ENCODE measurements around the gene NPTXR.

NPTXR gene

GRCh38 chr22:38874529-38875222 is 30.8 kb upstream of the NPTXR start:
- no peak overlapping the region for H4K5ac ChIP-seq (ENCODE audit: low read length)
- peaks cover 2% of the 10 kb centered on the region for H3K79me2 ChIP-seq (ENCODE audit: control insufficient read depth, insufficient read depth, low read length)
- no peak overlapping the region for H2AK5ac ChIP-seq (ENCODE audit: low read length)
- H4K8ac ChIP-seq (ENCODE audit: low read depth, low read length): no peak overlapping the region
- no peak overlapping the region for H2BK120ac ChIP-seq (ENCODE audit: low read depth, low read length)
- no peak overlapping the region for H2BK5ac ChIP-seq (ENCODE audit: low read length)
- H2BK15ac ChIP-seq (replicated peaks; ENCODE audit: low read depth): no peak overlapping the region
- no peak for DNase-seq
- WGBS (ENCODE audit: extremely low coverage, insufficient coverage, low lambda C conversion rate): no CpG with 5 or more reads among the region's 13 CpGs
- H3K36me3 ChIP-seq (ENCODE audit: control insufficient read depth, insufficient read depth, low read length): no peaks in the 10 kb centered on the region
- H3K4me2 ChIP-seq (ENCODE audit: low read length): no peak overlapping the region
- peaks cover 6% of the 10 kb centered on the region for H3K79me1 ChIP-seq (ENCODE audit: low read length)
- no peak overlapping the region for H3K4ac ChIP-seq (ENCODE audit: low read depth, low read length)
- no peak overlapping the region for H3K56ac ChIP-seq (ENCODE audit: low read length)
- no peak overlapping the region for H3K27ac ChIP-seq (ENCODE audit: low read depth, low read length)
- no peak overlapping the region for H3K23ac ChIP-seq (ENCODE audit: low read length)
- no peaks in the 10 kb centered on the region for H3K27me3 ChIP-seq (ENCODE audit: insufficient read depth, low read length, poor library complexity)
- no peak overlapping the region for H3K4me3 ChIP-seq (ENCODE audit: low read length)
- no peak overlapping the region for H3K9ac ChIP-seq (ENCODE audit: low read length)
- H3K18ac ChIP-seq (ENCODE audit: low read length): no peak overlapping the region
- H3K4me1 ChIP-seq (ENCODE audit: control insufficient read depth, low read depth, low read length): peaks cover 5% of the 10 kb centered on the region

- no peak overlapping the region for H4K5ac ChIP-seq (ENCODE audit: low read length)
- H3K9ac ChIP-seq (ENCODE audit: low read length): no peak overlapping the region
- peak overlapping the region; percentile 44 for H3K56ac ChIP-seq (ENCODE audit: low read length)
- no peak overlapping the region for H3K4ac ChIP-seq (ENCODE audit: low read depth, low read length)
- no peak overlapping the region for H4K8ac ChIP-seq (ENCODE audit: low read depth, low read length)
- no peak overlapping the region for H3K4me3 ChIP-seq (ENCODE audit: low read length)
- H3K79me2 ChIP-seq (ENCODE audit: control insufficient read depth, insufficient read depth, low read length): peaks cover 2% of the 10 kb centered on the region
- no peak overlapping the region for H2BK15ac ChIP-seq (replicated peaks; ENCODE audit: low read depth)
- H3K36me3 ChIP-seq (ENCODE audit: control insufficient read depth, insufficient read depth, low read length): no peaks in the 10 kb centered on the region
- peak; percentile 27 for DNase-seq
- no peak overlapping the region for H2BK5ac ChIP-seq (ENCODE audit: low read length)
- WGBS (ENCODE audit: extremely low coverage, insufficient coverage, low lambda C conversion rate): no CpG with 5 or more reads among the region's 9 CpGs
- no peak overlapping the region for H3K27ac ChIP-seq (ENCODE audit: low read depth, low read length)
- peaks cover 6% of the 10 kb centered on the region for H3K79me1 ChIP-seq (ENCODE audit: low read length)
- no peak overlapping the region for H3K18ac ChIP-seq (ENCODE audit: low read length)
- H2BK120ac ChIP-seq (ENCODE audit: low read depth, low read length): no peak overlapping the region
- H2AK5ac ChIP-seq (ENCODE audit: low read length): no peak overlapping the region
- H3K27me3 ChIP-seq (ENCODE audit: insufficient read depth, low read length, poor library complexity): no peaks in the 10 kb centered on the region
- H3K23ac ChIP-seq (ENCODE audit: low read length): no peak overlapping the region
- H3K4me1 ChIP-seq (ENCODE audit: control insufficient read depth, low read depth, low read length): peaks cover 5% of the 10 kb centered on the region
- no peak overlapping the region for H3K4me2 ChIP-seq (ENCODE audit: low read length)
Observed at GRCh38 chr22:38873469-38874411, 29.9 kb upstream of the NPTXR start.

DNA sequence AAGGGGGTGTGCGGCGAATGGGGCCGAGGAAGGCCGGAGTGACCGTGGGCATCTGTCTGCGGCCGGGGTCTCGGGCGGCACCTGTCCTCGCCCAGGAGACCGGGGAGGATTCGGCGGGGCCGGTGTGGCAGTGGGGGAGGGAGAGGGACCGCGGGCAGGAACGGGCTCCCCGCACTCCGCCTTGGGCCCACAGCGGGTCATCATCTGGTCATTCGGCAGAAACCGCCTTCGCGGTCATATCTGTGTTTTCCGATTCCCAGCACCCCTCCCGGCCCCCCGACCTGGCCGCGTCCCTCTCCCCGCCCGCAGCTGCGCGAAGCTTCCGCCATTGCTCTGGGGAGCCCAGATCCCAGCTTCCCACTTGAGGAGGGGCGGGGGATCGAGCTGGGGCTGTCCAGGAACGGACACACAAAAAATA is 29.0 kb upstream of the NPTXR start:
- peak overlapping the region; percentile 46 for H3K27ac ChIP-seq (ENCODE audit: low read depth, low read length)
- no CpG with 5 or more reads among the region's 37 CpGs for WGBS (ENCODE audit: extremely low coverage, insufficient coverage, low lambda C conversion rate)

DNA sequence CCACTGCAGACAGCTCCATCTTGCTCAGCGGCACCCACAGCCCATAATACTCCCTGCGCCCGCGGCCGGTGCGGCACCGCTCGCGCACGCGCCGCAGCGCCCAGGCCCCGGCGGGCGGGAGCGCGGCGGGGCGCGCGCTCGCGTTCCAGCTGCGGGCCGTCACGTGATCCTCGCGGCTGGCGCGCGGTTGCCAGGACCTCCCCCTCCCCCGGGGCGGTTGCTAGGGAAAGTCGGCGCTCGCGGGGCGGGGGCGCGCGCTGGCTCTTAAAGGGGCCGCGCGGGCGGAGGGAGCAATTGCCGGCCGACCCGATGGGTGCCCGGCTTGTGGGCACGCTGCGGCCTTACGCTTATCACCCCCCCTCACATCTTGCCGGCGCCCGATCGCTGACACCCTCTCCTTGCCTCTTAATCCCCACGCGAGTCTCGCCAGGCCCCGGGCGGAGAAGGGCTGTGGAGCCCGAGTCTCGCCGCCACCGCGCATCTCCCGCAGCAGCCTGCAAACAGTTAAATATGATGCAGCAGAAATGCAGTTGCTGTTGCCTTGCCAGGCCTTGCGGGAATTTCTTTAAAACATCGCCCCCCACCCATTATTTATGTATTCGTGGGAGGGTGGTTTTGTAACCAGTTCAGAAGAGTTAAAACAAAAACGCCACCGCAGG is 28.5 kb upstream of the NPTXR start, which contains the start of gene CBX6:
CBX6 (minus strand) TSS at position 45 of the 659 bp plus-strand sequence; CDS start at position 19, 26 bp downstream.
- no peak within 1 kb of the TSS for H2BK5ac ChIP-seq (ENCODE audit: low read length)
- H3K18ac ChIP-seq (ENCODE audit: low read length): peak within 1 kb of the TSS; percentile 85
- H3K4me2 ChIP-seq (ENCODE audit: low read length): peak within 1 kb of the TSS; percentile 88
- H3K79me2 ChIP-seq (ENCODE audit: control insufficient read depth, insufficient read depth, low read length): peaks cover 2% of the 10 kb centered on the region
- WGBS (ENCODE audit: extremely low coverage, insufficient coverage, low lambda C conversion rate): no CpG with 5 or more reads among the region's 73 CpGs
- H3K27ac ChIP-seq (ENCODE audit: low read depth, low read length): peak within 1 kb of the TSS; percentile 64
- no peak within 1 kb of the TSS for H4K5ac ChIP-seq (ENCODE audit: low read length)
- H3K36me3 ChIP-seq (ENCODE audit: control insufficient read depth, insufficient read depth, low read length): no peaks in the 10 kb centered on the region
- H3K9ac ChIP-seq (ENCODE audit: low read length): peak within 1 kb of the TSS; percentile 85
- peak; percentile 96 for DNase-seq
- H2AK5ac ChIP-seq (ENCODE audit: low read length): no peak within 1 kb of the TSS
- H3K79me1 ChIP-seq (ENCODE audit: low read length): peaks cover 7% of the 10 kb centered on the region
- peaks cover 5% of the 10 kb centered on the region for H3K4me1 ChIP-seq (ENCODE audit: control insufficient read depth, low read depth, low read length)
- H2BK15ac ChIP-seq (replicated peaks; ENCODE audit: low read depth): no peak within 1 kb of the TSS
- no peaks in the 10 kb centered on the region for H3K27me3 ChIP-seq (ENCODE audit: insufficient read depth, low read length, poor library complexity)
- H3K4ac ChIP-seq (ENCODE audit: low read depth, low read length): peak within 1 kb of the TSS; percentile 58
- peak within 1 kb of the TSS; percentile 43 for H4K8ac ChIP-seq (ENCODE audit: low read depth, low read length)
- peak within 1 kb of the TSS; percentile 54 for H3K23ac ChIP-seq (ENCODE audit: low read length)
- peak within 1 kb of the TSS; percentile 75 for H3K4me3 ChIP-seq (ENCODE audit: low read length)
- peak within 1 kb of the TSS; percentile 94 for H3K56ac ChIP-seq (ENCODE audit: low read length)
- no peak within 1 kb of the TSS for H2BK120ac ChIP-seq (ENCODE audit: low read depth, low read length)

More for the DNA sequence above, 29.0 kb upstream of the NPTXR start:
- H3K4ac ChIP-seq (ENCODE audit: low read depth, low read length): peak overlapping the region; percentile 20
- H2BK5ac ChIP-seq (ENCODE audit: low read length): no peak overlapping the region
- H2BK15ac ChIP-seq (replicated peaks; ENCODE audit: low read depth): no peak overlapping the region
- no peak overlapping the region for H4K5ac ChIP-seq (ENCODE audit: low read length)
- peak overlapping the region; percentile 46 for H3K18ac ChIP-seq (ENCODE audit: low read length)
- peak overlapping the region; percentile 85 for H3K9ac ChIP-seq (ENCODE audit: low read length)
- H3K56ac ChIP-seq (ENCODE audit: low read length): peak overlapping the region; percentile 94
- H3K79me1 ChIP-seq (ENCODE audit: low read length): peaks cover 7% of the 10 kb centered on the region
- no peak overlapping the region for H2BK120ac ChIP-seq (ENCODE audit: low read depth, low read length)
- H2AK5ac ChIP-seq (ENCODE audit: low read length): no peak overlapping the region
- peak overlapping the region; percentile 75 for H3K4me3 ChIP-seq (ENCODE audit: low read length)
- peak overlapping the region; percentile 54 for H3K23ac ChIP-seq (ENCODE audit: low read length)
- H3K4me1 ChIP-seq (ENCODE audit: control insufficient read depth, low read depth, low read length): peaks cover 5% of the 10 kb centered on the region
- no peaks in the 10 kb centered on the region for H3K27me3 ChIP-seq (ENCODE audit: insufficient read depth, low read length, poor library complexity)
- H3K79me2 ChIP-seq (ENCODE audit: control insufficient read depth, insufficient read depth, low read length): peaks cover 2% of the 10 kb centered on the region
- no peaks in the 10 kb centered on the region for H3K36me3 ChIP-seq (ENCODE audit: control insufficient read depth, insufficient read depth, low read length)
- H3K4me2 ChIP-seq (ENCODE audit: low read length): peak overlapping the region; percentile 88
- peak overlapping the region; percentile 43 for H4K8ac ChIP-seq (ENCODE audit: low read depth, low read length)
- peak; percentile 51 for DNase-seq

DNA sequence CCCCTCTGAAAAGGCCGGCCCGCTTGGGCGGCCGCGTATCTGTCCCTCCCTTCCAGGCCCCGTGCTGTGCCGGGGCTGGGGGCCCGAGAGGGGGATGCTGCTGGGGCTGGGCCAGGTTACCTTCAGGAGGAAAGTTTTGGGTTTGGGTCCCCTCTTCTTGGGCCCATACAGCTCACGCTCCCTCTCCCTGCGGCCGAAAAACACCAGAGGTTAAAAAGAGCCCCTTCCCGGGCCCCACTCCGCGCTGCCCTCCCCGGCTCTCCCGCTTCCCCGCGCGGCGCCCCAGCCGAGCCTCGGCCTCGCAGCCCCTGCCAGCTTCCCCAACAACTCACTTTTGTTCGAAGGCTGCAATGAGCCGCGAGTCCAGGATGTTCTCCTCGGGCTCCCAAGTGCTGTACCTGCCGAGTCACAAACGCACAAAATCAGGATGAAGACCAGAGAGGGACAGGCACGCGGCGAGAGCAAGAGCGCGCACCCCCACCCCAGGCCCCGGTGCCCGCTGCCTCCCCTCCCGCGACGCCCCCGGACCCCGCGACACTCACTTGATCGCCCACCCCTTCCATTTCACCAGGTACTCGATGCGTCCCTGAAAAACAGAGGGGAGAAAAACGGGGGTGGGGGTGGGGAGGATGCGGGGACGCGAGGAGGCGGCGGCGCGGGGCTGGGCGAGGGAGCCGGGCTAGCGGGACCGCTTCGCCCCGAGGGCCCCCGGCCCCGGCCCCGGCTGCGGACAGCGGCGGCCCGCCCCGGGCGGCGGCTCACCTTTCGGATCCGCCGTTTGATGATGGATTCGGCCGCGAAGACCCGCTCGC is 27.7 kb upstream of the NPTXR start:
- WGBS (ENCODE audit: extremely low coverage, insufficient coverage, low lambda C conversion rate): no CpG with 5 or more reads among the region's 77 CpGs
- peak overlapping the region; percentile 24 for H3K4me2 ChIP-seq (ENCODE audit: low read length)
- H3K36me3 ChIP-seq (ENCODE audit: control insufficient read depth, insufficient read depth, low read length): no peaks in the 10 kb centered on the region
- no peak overlapping the region for H4K5ac ChIP-seq (ENCODE audit: low read length)
- peak overlapping the region; percentile 4 for H3K23ac ChIP-seq (ENCODE audit: low read length)
- peak overlapping the region; percentile 85 for H3K18ac ChIP-seq (ENCODE audit: low read length)
- H3K79me1 ChIP-seq (ENCODE audit: low read length): peaks cover 7% of the 10 kb centered on the region
- H2BK15ac ChIP-seq (replicated peaks; ENCODE audit: low read depth): no peak overlapping the region
- H3K9ac ChIP-seq (ENCODE audit: low read length): peak overlapping the region; percentile 71
- peak overlapping the region; percentile 58 for H3K4ac ChIP-seq (ENCODE audit: low read depth, low read length)
- no peak overlapping the region for H2AK5ac ChIP-seq (ENCODE audit: low read length)
- peaks cover 5% of the 10 kb centered on the region for H3K4me1 ChIP-seq (ENCODE audit: control insufficient read depth, low read depth, low read length)
- peaks cover 2% of the 10 kb centered on the region for H3K79me2 ChIP-seq (ENCODE audit: control insufficient read depth, insufficient read depth, low read length)
- peak overlapping the region; percentile 64 for H3K27ac ChIP-seq (ENCODE audit: low read depth, low read length)
- H3K27me3 ChIP-seq (ENCODE audit: insufficient read depth, low read length, poor library complexity): no peaks in the 10 kb centered on the region
- peak; percentile 57 for DNase-seq
- H3K56ac ChIP-seq (ENCODE audit: low read length): peak overlapping the region; percentile 86
- H3K4me3 ChIP-seq (ENCODE audit: low read length): peak overlapping the region; percentile 52
- no peak overlapping the region for H2BK120ac ChIP-seq (ENCODE audit: low read depth, low read length)
- H4K8ac ChIP-seq (ENCODE audit: low read depth, low read length): no peak overlapping the region
- H2BK5ac ChIP-seq (ENCODE audit: low read length): no peak overlapping the region
